Measurements from ENCODE around the gene MAPKAP1. TPM values are rescaled to one million over a fixed set of nuclear protein-coding genes. Genes with fewer than 3 reads are reported as not detected.

MAPKAP1 gene
- total RNA-seq, 1 experiment from 2014 or later: 148 TPM

DNA sequence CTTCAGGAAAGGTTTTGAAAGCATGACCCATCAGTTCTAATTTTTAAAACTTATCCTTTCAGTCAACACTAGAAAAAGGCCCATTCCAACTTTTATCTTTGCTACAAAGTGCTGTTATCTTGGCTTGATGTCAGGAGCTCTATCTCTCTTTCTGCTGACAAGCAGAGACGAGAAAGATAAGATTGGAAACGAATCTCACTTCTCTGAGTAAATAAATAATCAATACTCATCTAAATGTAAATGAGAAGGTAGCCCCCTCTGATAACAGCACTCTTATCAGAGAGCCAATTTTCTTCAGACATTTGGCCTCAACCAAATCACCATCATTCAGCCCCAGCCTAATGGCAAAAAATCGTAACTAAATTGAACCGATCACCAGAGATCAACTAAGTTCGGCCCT lies 191.7 kb downstream of the MAPKAP1 start:
- no peak for DNase-seq (ENCODE audit: low read depth)

DNA sequence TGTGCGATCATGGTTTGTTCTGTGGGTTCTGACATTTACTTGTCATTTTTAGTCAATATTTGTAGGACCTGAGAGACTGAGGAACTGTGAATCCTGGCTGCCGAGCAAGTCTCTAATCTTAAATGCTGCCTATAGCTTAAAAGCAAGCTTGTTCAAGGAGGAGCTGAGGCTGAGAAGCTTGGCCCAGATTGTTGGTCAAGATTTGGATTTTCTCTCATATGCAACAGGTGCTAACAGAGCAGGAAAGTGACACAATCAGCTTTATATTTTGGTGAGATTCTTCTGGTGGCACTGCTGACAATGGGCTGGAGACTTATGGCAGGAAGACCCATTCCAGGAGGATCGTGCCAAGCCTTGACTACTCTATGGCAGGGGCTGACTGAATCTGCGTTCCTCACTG lies 192.5 kb downstream of the MAPKAP1 start:
- DNase-seq (ENCODE audit: low read depth): no peak

DNA sequence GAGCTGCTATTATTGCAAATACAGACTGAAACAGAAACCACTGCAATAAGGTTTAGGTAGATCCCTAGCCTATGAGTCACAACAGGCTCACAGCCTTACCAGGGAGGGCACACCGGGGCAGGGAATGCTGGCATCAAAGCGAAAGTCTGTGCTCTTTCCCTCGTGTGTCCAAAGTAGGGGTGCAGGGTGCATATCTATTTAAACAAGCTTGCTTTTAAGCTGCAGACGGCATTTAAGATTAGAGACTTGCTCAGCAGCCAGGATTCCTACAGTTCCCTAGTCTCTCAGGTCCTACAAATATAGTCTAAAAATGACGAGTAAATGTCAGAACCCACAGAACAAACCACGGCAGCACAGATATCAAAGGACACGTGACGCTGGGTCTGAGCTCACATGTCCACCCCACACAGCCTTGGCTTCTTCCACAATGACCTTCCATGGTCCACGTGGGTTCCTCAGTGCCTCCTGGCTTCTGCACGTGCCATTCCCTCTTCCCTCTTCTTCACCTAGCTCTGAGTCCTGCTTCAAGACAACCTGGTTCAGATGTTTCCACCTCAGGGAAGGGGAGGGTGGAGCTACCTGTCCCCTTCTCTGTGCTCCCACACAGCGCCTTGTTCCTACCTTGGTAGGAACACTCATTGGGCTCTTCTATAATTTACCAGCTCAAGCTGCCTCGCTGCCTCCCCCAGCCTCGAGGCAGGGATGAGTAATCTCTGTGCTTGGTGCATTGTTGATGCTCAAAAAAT lies 193.2 kb downstream of the MAPKAP1 start:
- DNase-seq (ENCODE audit: low read depth): peak; percentile 77

DNA sequence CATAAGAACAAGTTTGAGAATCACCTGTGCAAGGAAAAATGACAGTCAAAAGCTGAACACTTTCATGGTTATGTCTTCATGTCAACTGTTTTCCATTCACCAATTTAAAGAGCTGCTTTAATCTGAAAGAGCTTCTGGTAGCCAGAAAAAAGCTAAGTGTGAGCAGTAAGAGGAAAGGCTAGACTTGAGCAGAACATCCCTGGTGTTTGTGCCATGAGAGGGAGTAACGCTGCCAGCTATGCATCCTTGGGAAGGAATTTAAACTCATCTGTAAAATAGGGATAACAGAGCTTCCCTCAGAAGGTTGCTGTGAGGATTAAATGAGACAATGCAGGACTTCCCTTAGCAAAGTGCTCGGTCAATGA lies 193.7 kb downstream of the MAPKAP1 start:
- no peak for DNase-seq (ENCODE audit: low read depth)

DNA sequence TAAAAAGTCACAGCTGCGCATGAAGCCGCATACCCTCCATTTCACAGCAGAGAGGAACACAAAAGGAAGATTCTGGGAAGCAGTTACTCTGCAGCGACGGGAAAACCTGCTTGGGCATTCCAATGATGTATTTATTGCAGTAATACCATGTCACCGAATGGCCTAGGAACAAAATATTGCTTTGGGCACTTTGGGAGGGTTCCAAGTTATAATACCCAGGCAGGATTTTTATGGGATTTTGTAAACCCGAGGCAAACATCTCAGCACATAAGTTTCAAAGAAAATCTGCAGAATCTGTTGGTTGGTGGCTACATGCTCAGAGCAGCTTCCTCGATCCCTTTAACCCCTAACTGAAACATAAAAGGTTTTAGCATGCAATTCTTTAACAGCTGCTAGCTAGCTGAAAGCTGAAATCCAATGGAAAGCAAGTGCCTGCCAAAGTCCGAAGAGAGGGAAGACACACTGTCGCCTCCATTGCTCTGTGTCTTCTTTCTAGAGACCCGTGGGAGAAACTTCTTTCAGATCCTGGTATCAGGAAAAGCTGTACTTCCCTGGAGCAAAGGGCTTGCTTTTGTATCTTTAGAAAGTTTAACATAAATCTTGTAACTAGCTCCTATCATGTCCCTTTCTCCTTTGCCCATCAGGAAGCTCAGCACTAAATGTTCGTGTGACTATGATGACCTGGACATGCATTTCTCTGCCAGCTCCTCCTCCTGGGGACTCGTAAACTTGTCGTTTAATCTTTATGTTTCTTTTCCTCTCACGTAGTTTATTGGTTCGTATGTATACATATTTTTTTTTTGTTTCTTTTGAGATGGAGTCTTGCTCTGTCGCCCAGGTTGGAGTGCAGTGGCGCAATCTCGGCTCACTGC lies 195.0 kb downstream of the MAPKAP1 start:
- DNase-seq (ENCODE audit: low read depth): no peak

DNA sequence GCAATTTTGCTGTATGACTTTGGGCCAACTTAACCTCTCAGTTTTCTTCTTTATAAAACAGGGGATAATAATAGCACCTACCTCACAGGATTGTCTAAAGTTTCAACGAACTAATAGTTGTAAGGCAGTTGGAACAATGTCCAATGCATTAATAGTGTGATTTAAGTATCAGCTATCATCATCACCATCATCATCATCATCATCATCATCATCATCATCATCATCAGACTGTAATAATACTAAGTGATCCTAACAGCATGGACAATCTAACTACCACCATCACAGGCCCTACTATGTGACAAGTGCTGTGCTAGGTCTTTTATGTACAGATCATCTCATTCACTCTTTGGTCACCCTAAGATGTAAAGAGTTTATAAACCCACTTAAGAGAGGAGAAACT lies 196.0 kb downstream of the MAPKAP1 start:
- no peak for DNase-seq (ENCODE audit: low read depth)

DNA sequence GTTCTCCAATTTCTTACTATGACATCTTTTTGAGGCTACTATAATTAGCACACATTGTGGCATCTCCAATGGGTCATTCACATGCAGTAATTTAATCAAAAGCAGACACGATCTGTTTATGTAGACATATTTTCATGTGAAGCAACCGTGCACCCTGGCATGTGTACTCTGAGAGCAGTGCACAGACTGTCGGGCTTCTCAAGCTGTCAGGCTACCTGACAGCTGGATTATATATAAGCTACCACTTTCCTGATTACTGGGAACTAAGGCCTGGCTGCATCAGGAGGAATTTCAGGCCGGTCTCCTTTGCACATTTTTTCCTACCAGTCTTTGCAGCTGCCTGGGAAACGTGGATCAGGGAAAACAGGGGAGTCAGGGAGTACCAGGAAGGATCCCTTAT lies 197.5 kb downstream of the MAPKAP1 start:
- DNase-seq (ENCODE audit: low read depth): peak; percentile 71

DNA sequence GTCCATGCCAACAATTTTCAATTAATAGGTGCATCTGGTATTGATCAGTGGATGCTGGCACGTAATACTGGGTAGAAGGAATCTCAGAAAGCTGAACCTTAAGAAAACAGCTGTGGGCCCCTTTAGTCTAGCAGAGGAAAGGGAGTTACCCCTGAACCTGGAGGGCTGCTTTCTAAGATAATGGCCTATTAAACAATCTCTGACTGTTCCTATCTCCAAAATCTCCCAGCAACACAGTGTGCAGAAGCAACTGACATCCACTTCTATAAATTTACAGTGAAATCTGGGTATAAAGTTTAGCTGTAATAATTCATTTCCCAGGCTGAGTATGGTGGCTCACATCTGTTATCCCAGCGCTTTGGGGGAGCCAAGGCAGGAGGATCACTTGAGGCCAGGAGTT lies 198.8 kb downstream of the MAPKAP1 start:
- no peak for DNase-seq (ENCODE audit: low read depth)

DNA sequence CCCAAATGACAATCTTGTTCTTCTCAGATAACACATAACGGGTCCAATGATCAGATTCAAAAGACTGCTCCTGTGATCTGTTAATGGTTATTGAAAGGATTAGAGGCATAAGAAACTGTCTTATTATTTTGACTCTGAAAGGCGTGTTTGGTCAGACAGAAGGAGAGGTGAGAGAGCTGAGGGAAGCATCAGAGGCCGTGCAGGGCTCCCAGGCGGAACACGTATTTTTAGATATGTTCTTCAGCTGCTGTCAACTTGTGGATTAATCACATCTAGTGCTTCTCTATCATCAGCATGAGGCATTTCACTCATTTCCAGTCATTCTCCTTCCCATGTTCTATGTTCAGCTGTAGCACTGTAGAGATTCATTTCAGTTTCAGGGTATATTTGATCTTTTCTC lies 199.8 kb downstream of the MAPKAP1 start:
- DNase-seq (ENCODE audit: low read depth): no peak

DNA sequence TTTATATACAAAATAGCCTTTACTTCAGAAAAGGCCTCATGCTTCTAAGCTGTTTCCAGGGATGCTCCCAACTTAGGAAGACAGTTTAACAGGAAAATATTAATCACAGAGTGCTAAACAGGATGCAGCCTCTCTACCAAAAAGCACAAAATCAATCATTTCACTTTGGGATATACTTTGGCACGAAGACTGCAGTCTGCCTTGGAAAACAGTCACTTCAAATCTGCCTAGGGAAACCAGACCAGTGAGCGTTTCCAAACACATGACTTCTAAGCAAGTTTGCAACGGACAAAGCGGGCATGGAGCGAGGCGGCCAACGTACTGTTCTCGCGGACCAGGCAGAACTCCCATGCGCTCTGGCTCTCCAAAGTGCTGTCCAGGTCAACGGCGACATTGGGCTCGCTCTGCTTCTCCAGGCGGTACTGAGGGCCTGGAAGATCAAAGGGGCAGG lies 201.0 kb downstream of the MAPKAP1 start:
- no peak for DNase-seq (ENCODE audit: low read depth)

DNA sequence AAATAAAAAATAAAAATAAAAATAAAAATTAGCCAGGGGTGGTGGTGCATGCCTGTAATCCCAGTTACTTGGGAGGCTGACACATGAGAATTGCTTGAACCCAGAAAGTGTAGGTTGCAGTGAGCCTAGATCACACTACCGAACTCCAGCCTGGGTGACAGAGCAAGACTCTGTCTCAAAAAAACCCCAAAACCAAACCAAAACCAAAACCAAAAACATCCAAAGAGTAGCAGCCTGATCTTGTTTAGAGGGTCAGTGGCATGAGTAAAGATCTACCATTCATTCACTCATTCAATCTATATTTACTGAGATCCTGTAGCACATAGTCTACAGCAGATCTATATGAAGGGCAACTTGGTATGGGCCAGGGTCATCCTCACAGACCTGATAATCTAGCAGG lies 202.4 kb downstream of the MAPKAP1 start:
- DNase-seq (ENCODE audit: low read depth): no peak

DNA sequence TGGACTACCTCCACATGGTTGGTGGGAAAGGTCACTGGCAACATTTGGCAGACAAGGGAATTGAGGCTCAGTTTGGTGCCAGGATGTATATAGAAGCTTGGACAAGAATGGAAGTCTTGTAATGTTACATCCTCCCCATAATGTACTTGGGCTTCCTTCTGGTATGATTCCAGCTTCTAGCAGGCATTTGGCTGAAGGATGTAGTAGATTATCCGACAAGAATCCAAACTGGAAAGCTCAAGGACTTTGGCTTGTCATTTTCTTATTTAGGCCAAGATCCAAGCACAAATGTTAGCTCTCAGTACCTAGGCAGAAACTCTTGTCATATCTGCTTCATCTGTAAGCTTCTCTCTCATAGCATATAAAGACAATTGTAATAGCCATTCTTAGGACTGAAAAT lies 209.1 kb downstream of the MAPKAP1 start:
- no peak for DNase-seq (ENCODE audit: low read depth)

DNA sequence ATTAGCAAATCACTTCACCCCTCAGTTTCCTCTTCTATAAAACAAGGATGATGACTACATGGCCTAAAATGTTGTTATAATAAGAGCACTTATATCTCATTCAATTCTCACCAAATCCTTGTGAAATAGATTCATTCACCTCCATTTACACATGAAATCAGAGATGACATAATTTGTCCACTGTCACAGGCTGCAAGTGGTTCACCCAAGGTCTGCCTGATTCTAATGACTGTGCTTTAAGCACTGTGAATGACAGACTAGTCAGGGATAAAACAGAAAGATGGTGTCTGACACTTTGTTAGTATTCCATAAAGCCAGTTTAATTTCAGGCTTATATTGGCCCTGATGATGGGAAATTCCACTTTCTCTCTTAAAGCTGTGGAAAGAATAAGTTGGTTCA lies 209.5 kb downstream of the MAPKAP1 start:
- no peak for DNase-seq (ENCODE audit: low read depth)

DNA sequence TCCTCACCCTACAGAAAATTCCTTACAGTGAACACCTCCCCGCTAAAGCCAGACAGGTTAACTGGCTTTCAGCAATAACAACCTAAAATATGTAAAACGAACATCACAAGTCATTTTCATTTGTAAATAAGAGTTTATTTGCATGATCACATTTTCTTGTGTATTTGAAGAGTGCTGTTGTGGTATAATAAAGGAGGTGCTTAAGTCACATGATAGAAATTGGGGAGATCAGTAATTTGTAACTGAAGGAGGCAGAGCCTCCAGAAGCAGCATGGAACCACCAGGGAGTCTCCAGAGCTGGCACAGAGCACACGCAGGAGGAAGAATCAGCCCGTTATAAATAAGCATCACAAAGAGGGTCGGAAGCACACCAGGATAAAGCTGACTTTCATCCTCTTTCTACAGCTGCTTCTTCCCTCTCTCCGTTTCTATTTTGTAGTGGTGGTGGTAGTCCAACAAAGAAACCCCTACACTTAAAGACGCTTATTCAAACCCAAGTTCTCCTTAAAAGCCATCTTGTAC lies 210.6 kb downstream of the MAPKAP1 start:
- DNase-seq (ENCODE audit: low read depth): no peak

DNA sequence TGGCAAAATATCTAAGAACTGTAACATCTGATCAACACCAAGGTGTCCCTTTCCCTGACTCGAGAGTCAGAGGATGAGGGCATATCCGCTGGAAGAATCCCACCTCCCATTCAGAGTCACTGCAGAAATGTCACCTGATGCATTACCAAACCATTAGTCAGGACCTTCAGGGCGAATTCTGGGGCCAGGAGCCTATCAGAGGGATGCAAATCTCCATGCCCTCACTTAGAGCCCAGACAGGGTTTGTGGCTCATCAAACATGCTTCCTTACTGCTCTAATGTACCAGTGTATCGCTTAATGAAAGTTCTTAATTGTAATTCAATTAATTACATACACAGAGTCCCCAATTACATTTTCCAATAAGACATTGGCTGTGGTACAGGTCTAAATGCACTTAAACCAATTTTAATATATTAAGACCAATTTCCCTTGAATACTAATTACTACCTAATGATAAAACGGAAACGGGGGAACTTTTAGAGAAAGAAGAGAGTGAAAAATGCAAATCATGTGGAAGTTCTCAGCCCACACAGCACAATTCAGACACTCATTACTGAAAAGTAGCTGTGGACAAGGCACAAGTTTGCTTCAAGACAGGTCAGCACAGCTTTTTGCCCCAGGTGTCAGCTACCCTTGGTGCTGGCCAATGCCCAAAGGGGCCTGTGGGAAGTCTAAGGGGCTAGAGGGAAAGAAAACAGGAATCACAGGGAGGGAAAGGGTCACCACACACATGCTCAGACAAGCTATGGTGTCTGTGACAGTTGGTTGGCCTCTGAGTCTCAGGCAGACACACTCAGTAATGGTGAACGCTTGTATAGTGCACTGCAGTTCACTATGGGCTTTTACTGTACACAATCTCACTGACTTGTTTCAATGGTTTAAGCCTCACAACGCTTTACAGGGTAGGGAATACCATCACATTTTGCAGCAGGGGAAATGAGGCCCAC lies 211.6 kb downstream of the MAPKAP1 start:
- no peak for DNase-seq (ENCODE audit: low read depth)

DNA sequence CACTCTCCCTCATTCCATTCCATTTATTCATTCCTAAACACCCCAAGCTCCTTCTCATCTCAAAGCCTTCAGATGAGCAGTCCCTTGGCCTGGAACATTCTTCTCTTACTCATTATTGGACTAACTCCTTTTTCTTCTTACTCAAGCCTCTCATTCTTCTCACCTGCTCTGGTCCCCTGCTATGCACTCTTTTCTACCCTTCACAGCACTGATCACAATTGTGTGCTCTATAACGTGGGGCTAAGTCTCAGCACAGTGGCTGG lies 212.4 kb downstream of the MAPKAP1 start:
- DNase-seq (ENCODE audit: low read depth): peak; percentile 40

DNA sequence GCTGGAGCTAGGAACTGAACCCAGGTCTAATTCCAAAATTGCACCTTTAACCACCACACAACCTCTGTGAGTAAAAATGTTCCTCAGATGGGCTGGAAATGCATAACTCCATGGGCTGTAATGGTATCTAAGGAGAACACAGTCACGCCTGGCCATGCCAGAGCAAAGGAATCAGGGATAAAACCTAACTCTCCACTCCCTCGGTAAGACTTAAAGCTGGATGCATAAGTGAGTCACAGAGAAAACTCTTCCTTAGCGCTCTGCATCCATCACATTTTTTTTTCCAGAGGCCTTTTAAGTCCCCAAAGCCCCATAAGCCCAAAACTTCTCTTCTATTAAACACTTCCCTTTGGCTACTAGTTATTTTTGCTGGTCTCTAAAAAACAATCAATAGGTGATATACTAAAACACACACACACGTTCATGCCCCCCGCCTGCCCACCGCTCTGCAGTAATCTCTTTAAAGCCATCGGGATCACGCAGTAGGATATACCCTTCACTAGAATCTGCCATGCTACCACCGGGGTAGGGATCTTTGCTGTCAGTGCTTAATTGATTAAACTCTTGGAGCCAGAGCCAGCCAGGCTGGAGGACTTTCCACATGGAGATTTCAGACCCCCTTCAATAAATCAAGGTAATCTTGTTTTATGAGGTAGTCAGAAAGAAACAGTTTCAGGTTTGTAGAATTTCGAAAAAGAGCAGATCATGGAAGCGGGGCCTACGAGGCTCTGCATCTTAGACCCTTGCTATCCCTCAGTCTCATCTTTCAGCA lies 212.9 kb downstream of the MAPKAP1 start:
- peak; percentile 15 for DNase-seq (ENCODE audit: low read depth)

DNA sequence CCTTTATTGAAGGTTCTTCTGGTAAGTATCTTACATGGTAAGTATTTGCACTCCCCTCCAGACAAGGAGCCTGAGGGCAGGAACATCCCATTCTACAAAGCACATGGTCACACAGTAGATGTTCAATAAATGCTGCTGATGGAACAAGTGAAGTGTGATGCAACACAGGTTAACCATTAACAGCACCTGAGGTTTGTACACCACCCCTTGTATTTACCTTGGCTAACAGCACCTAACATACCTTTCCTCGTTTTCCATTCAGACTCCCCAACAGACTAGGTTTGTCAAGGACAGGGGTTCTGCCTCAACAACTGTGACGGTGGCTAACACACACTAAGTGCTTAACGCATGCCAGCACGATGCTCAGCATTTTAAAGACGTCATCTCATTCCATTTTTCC lies 213.6 kb downstream of the MAPKAP1 start:
- DNase-seq (ENCODE audit: low read depth): no peak

DNA sequence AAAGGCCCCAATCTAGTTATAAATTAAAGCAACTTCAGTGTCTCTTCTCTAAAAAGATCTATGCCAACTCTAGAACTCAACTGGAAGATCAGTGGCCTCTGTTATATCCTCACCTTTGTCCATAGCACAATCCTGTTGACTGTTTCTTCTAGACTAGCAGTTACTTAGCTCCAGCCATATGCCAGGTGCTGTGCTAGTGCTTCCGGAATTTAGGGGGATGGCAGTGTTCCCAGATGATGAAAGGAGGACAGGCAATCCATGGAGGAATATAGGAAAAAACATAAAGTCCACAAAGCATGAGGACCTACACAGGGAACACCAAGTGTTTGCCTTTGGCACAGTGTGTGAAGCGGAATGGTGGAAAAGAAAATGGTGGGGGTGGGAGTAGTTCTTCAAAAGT lies 214.3 kb downstream of the MAPKAP1 start:
- DNase-seq (ENCODE audit: low read depth): no peak

DNA sequence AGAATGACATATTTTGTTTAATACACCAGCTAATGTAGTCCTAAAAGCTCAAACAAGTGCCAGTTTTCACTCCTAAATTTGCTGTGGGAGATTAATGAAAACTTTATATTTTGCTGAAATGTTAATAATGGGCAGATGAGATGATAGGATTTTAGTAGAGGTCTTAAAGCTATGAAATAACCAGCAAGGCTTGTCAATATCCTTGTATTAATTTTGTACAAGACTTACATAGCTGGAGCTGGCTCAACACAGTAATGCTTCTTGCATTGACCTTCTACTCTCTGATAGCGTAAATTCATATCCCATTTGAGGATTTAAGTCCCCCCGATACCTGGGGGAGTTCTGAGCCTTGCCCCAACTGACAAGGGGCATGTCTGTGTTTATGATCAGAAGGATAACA lies 219.2 kb downstream of the MAPKAP1 start:
- no peak for DNase-seq (ENCODE audit: low read depth)

DNA sequence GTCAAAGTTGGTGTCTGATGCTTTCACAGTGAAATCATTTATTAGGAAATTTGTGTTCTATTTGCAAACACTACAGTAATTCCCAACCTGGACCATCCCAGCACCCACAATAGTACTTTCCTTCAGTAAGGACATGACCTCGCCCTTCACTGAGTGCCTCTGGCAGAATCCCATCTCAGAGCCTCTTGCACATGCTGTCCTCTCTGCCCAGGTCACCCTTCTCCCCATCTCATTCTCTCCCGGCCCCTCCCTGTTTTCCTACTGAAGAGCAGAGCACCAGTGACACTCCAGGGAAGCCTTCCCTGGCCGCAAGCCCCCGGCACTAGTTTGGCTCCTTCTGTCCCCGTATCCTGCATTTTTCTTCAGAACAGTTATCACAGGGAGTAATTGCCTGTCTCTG lies 220.4 kb downstream of the MAPKAP1 start:
- DNase-seq (ENCODE audit: low read depth): no peak

All from LHCN-M2 (cell line).